PC-9 (cell line): ENCODE measurements around the gene GFY. TPM values are rescaled to one million over a fixed set of nuclear protein-coding genes. Genes with fewer than 3 reads are reported as not detected.

Source experiments
- BruUV-seq: library from RNA; stranded (reverse); fragments of 400-500 nt; replicated peaks from 2 replicates; lab custom pipeline; 2021; lab: Mats Ljungman, UMichigan
- CTCF ChIA-PET: fragments of 300-600 bp; sonication (Branson Sonifier 250); formaldehyde crosslinking; loops from one replicate; lab custom pipeline; 2022; ENCODE audit warnings: antibody characterized with exemption; lab: Charles Lee
- POLR2A ChIA-PET: fragments of 300-600 bp; sonication (Branson Sonifier 250); formaldehyde crosslinking; loops from one replicate; lab custom pipeline; 2022; ENCODE audit warnings: antibody characterized with exemption; ENCODE audit not compliant: unreplicated experiment; lab: Charles Lee
- DNase-seq, 2 experiments: peaks; one replicate each; pipeline versions ENCODE4 v3.0.0 to v3.0.0-alpha.2; 2015 to 2022; ENCODE audit warnings: mixed read lengths in 1 of 2
- H2AFZ ChIP-seq: fragments of 200-600 bp; sonication (generic); 2 replicates; pipeline ENCODE4 v1.8.1; 2017; ENCODE audit warnings: antibody characterized with exemption
- H3F3A ChIP-seq: fragments of 200-600 bp; sonication (generic); 2 replicates; pipeline ENCODE4 v1.8.1; 2017; ENCODE audit warnings: antibody characterized with exemption, mild to moderate bottlenecking, low read depth; ENCODE audit not compliant: insufficient read depth
- H3K27ac ChIP-seq: fragments of 200-600 bp; sonication (generic); 2 replicates; pipeline ENCODE4 v1.6.1; 2016; ENCODE audit warnings: mixed run types
- H3K27me3 ChIP-seq: fragments of 200-600 bp; sonication (generic); 2 replicates; pipeline ENCODE4 v1.6.1; 2016; ENCODE audit warnings: low read depth, mixed run types; ENCODE audit not compliant: insufficient read depth
- H3K36me3 ChIP-seq: fragments of 200-600 bp; sonication (generic); 2 replicates; pipeline ENCODE4 v1.6.1; 2016; ENCODE audit warnings: low read depth, mixed run types
- H3K4me1 ChIP-seq: fragments of 200-600 bp; sonication (generic); replicated peaks from 2 replicates; pipeline ENCODE4 v1.6.1; 2016; ENCODE audit warnings: mixed run types; ENCODE audit not compliant: insufficient read depth
- H3K4me2 ChIP-seq: fragments of 200-600 bp; sonication (generic); 2 replicates; pipeline ENCODE4 v1.6.1; 2017; ENCODE audit warnings: mixed run types
- H3K4me3 ChIP-seq: fragments of 200-600 bp; sonication (generic); 2 replicates; pipeline ENCODE4 v1.6.1; 2016; ENCODE audit warnings: mixed run types
- H3K79me2 ChIP-seq: fragments of 200-600 bp; sonication (generic); 2 replicates; pipeline ENCODE4 v1.6.1; 2017; ENCODE audit warnings: low read depth, mixed run types
- H3K9me2 ChIP-seq: fragments of 200-600 bp; sonication (generic); 2 replicates; pipeline ENCODE4 v1.8.1; 2017; ENCODE audit warnings: mild to moderate bottlenecking; ENCODE audit not compliant: insufficient read depth
- H3K9me3 ChIP-seq: fragments of 200-600 bp; sonication (generic); 2 replicates; pipeline ENCODE4 v1.8.1; 2016; ENCODE audit warnings: low read depth; ENCODE audit not compliant: insufficient read depth
- H4K20me1 ChIP-seq: fragments of 200-600 bp; sonication (generic); 2 replicates; pipeline ENCODE4 v1.8.1; 2017; ENCODE audit not compliant: insufficient read depth
- EZH2 ChIP-seq: fragments of 200-600 bp; sonication (generic); IDR thresholded peaks from 2 replicates; pipeline ENCODE4 v1.8.0; 2017; ENCODE audit warnings: antibody characterized with exemption, low read depth
- intact Hi-C: fragments of 100-400 bp; cut with micrococcal nuclease; formaldehyde crosslinking; loops from one replicate; pipeline ENCODE4 v1.10.0; 2022; ENCODE audit not compliant: unreplicated experiment
- total RNA-seq: library from RNA; stranded (reverse); gene quantifications from 2 replicates; pipeline ENCODE4 v1.2.3, GENCODE V29; 2021
- TF ChIP-seq, protein P1 (sequence below): fragments of 200-600 bp; sonication (generic); conservative IDR thresholded peaks from 2 replicates; pipeline ENCODE4 v1.6.1; 2017; ENCODE audit warnings: mixed run types, antibody characterized with exemption, mild to moderate bottlenecking, moderate library complexity

Gene GFY
- total RNA-seq, 1 experiment from 2014 or later: not detected

DNA sequence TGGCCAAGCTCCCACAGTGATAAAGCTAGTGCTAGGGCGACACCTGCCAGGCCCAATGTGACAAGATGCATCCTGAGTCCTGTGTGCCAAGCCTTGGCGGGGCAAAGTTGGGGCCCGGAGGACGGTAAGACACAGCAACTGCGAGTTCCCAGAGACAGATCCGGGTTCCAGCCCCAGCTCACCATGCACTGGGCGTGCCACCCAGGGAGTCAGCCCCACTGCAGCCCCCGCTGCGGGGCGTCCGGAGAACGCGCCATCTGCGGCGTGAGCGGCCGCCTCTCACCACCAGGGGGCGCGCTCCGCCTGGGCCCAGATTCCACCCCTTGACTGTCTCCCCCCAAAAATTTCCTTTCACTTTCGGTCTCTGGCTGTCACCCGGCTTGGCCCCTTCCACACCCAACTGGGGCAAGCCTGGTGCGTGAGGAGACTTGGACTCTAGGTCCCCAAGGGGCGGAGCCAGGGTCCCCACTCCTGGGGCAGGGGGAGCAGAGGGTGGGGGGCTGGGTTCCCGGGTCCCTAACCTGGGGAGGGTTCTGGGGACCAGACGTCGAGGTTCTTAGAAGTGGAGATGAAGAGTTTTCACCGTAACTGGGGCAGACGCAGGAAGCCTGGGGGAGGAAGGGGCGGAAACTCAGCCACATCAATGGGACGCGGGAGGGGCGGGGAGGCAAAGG, 48.8 kb downstream of the GFY start, which contains the start of gene FLT3LG:
Gene FLT3LG (plus strand): TSS at position 348 of the 674 bp plus-strand sequence. CDS start 425 bp downstream, outside the sequence.
- peak; percentile 60 to 79 for DNase-seq
- intact Hi-C loops: no loop called here
- Histone ChIP-seq H3K27ac (no peak within 1 kb of the TSS), H3K4me1 (0 out of 2 replicates have a peak, but pooled peaks cover 3% of the 10 kb centered on the region), H3K36me3 (no peaks in the 10 kb centered on the region), H3K9me2 (no peaks in the 10 kb centered on the region), H3F3A (peaks cover 34% of the 10 kb centered on the region), H3K79me2 (no peaks in the 10 kb centered on the region), H3K9me3 (no peaks in the 10 kb centered on the region), H3K4me3 (peak within 1 kb of the TSS; percentile 98), H4K20me1 (no peaks in the 10 kb centered on the region), H3K4me2 (peak within 1 kb of the TSS; percentile 94), H2AFZ (peak within 1 kb of the TSS; percentile 98), H3K27me3 (0 out of 2 replicates have a peak, but pooled peaks cover 4% of the 10 kb centered on the region)
- POLR2A ChIA-PET: interaction anchor here (0.6 to 0.7 kb wide), 2 partner anchors 12 to 322 kb away, joined by 3 read pairs; no protein-coding TSS in a partner anchor
- CTCF ChIA-PET: no interaction called here
- TF ChIP-seq EZH2: no peak
- TF ChIP-seq, protein P1, sequence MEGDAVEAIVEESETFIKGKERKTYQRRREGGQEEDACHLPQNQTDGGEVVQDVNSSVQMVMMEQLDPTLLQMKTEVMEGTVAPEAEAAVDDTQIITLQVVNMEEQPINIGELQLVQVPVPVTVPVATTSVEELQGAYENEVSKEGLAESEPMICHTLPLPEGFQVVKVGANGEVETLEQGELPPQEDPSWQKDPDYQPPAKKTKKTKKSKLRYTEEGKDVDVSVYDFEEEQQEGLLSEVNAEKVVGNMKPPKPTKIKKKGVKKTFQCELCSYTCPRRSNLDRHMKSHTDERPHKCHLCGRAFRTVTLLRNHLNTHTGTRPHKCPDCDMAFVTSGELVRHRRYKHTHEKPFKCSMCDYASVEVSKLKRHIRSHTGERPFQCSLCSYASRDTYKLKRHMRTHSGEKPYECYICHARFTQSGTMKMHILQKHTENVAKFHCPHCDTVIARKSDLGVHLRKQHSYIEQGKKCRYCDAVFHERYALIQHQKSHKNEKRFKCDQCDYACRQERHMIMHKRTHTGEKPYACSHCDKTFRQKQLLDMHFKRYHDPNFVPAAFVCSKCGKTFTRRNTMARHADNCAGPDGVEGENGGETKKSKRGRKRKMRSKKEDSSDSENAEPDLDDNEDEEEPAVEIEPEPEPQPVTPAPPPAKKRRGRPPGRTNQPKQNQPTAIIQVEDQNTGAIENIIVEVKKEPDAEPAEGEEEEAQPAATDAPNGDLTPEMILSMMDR: peak; percentile 99
- BruUV-seq: no TSS peak

DNA sequence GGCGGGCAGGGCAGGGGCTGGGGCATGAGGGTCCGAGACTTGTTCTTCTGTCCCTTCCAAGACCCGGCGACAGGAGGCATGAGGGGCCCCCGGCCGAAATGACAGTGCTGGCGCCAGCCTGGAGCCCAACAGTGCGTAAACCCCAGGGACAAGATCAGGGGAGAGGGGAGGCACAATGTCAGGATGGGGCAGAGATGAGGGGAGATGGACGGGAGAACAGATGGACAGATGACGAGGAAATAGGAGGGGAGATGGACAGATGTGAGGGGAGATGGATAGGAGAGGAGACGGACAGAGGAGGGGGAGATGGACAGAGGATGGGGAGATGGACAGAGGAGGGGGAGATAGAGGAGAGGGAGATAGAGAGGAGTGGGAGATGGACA, 49.3 kb downstream of the GFY start:
- H3K4me2 ChIP-seq: peak overlapping the region; percentile 94
- no peak for DNase-seq
- H3F3A ChIP-seq: peaks cover 31% of the 10 kb centered on the region
- 0 out of 2 replicates have a peak, but pooled peaks cover 4% of the 10 kb centered on the region for H3K27me3 ChIP-seq
- 0 out of 2 replicates have a peak, but pooled peaks cover 3% of the 10 kb centered on the region for H3K4me1 ChIP-seq
- intact Hi-C loops: no loop called here
- ChIA-PET POLR2A (no interaction called here), CTCF (no interaction called here)
- H3K9me3 ChIP-seq: no peaks in the 10 kb centered on the region
- peak overlapping the region; percentile 98 for H2AFZ ChIP-seq
- H3K79me2 ChIP-seq: no peaks in the 10 kb centered on the region
- TF ChIP-seq, protein P1: no peak
- no peak for TF ChIP-seq EZH2
- H4K20me1 ChIP-seq: no peaks in the 10 kb centered on the region
- H3K4me3 ChIP-seq: peak overlapping the region; percentile 98
- H3K36me3 ChIP-seq: no peaks in the 10 kb centered on the region
- no TSS peak for BruUV-seq
- H3K9me2 ChIP-seq: no peaks in the 10 kb centered on the region
- H3K27ac ChIP-seq: no peak overlapping the region

DNA sequence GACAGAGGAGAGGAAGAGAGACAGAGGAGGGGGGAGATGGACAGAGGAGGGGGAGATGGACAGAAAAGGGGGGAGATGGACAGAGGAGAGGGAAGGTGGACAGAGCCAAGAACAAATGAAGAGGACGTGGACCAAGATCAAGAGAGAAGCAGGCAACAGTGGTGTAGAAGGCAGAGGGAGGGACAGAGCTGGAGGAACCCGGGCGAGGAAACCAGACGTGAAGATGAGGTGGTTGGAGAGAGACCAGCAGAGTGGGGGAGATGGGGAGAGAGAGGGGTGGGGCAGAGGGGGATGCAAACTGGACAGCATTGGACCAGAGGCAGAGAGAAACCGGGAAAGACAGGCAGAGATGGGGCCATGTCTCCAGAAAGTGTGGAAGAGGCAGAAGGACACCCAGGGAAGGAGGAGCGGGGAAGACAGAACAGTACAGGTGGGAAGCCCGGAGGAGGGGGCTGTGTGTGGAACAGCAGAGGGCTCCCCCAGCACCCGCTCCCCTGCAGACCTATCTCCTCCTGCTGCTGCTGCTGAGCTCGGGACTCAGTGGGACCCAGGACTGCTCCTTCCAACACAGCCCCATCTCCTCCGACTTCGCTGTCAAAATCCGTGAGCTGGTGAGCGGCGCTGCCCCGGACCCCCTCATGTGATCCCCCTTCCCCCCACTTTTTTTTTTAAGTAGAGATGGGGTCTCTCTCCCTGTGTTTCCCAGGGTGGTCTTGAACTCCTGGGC, 50.2 kb downstream of the GFY start:
- no peak overlapping the region for H3K4me3 ChIP-seq
- no TSS peak for BruUV-seq
- no peaks in the 10 kb centered on the region for H4K20me1 ChIP-seq
- H3K9me2 ChIP-seq: no peaks in the 10 kb centered on the region
- no peak overlapping the region for H2AFZ ChIP-seq
- CTCF ChIA-PET: no interaction called here
- DNase-seq: no peak
- H3K36me3 ChIP-seq: no peaks in the 10 kb centered on the region
- POLR2A ChIA-PET: no interaction called here
- H3K27ac ChIP-seq: no peak overlapping the region
- H3F3A ChIP-seq: peaks cover 31% of the 10 kb centered on the region
- 0 out of 2 replicates have a peak, but pooled peaks cover 3% of the 10 kb centered on the region for H3K4me1 ChIP-seq
- no peaks in the 10 kb centered on the region for H3K9me3 ChIP-seq
- H3K27me3 ChIP-seq: 0 out of 2 replicates have a peak, but pooled peaks cover 4% of the 10 kb centered on the region
- intact Hi-C loops: no loop called here
- TF ChIP-seq EZH2: no peak
- TF ChIP-seq, protein P1: no peak
- H3K4me2 ChIP-seq: no peak overlapping the region
- no peaks in the 10 kb centered on the region for H3K79me2 ChIP-seq
